Chondrocyte (in vitro differentiated cells): ENCODE results near the gene STPG1. TPM values are rescaled to one million over a fixed set of nuclear protein-coding genes. Genes with fewer than 3 reads are reported as not detected.

Experiments
- DNase-seq: peaks from one replicate; pipeline ENCODE4 v3.0.0; 2021; ENCODE audit warnings: mixed read lengths, low spot score
- H3K27ac Mint-ChIP-seq: one replicate; pipeline ENCODE4 v1.8.0; 2021; ENCODE audit warnings: mild to moderate bottlenecking, moderate library complexity, mixed read lengths; ENCODE audit not compliant: unreplicated experiment
- H3K27me3 Mint-ChIP-seq: 2 replicates; pipeline ENCODE4 v1.8.0; 2021; ENCODE audit warnings: low read depth, mixed read lengths
- H3K36me3 Mint-ChIP-seq: 2 replicates; pipeline ENCODE4 v1.8.0; 2021; ENCODE audit warnings: low read depth, mixed read lengths
- H3K4me1 Mint-ChIP-seq: 2 replicates; pipeline ENCODE4 v1.8.0; 2021; ENCODE audit warnings: low read depth, mild to moderate bottlenecking, mixed read lengths
- H3K4me3 Mint-ChIP-seq: one replicate; pipeline ENCODE4 v1.8.0; 2021; ENCODE audit warnings: mild to moderate bottlenecking, moderate library complexity, mixed read lengths; ENCODE audit not compliant: unreplicated experiment
- H3K9me3 Mint-ChIP-seq: 2 replicates; pipeline ENCODE4 v1.8.0; 2021; ENCODE audit warnings: low read depth, mixed read lengths
- total RNA-seq: library from RNA; stranded (reverse); gene quantifications from 3 replicates; pipeline ENCODE4 v1.2.1, GENCODE V29; 2021
- TF ChIP-seq, protein P1 (sequence below): fragments of 200-600 bp; sonication (generic); IDR thresholded peaks from 2 replicates; pipeline ENCODE4 v1.5.0; 2021; ENCODE audit warnings: antibody characterized with exemption, mild to moderate bottlenecking, moderate library complexity

STPG1 gene
- total RNA-seq, 1 donor from 2014 or later = 6.8 TPM

- H3K27me3 Mint-ChIP-seq = no peaks in the 10 kb centered on the region
- H3K4me3 Mint-ChIP-seq = no peak overlapping the region
- no peak overlapping the region for H3K27ac Mint-ChIP-seq
- no peaks in the 10 kb centered on the region for H3K9me3 Mint-ChIP-seq
- TF ChIP-seq, protein P1, sequence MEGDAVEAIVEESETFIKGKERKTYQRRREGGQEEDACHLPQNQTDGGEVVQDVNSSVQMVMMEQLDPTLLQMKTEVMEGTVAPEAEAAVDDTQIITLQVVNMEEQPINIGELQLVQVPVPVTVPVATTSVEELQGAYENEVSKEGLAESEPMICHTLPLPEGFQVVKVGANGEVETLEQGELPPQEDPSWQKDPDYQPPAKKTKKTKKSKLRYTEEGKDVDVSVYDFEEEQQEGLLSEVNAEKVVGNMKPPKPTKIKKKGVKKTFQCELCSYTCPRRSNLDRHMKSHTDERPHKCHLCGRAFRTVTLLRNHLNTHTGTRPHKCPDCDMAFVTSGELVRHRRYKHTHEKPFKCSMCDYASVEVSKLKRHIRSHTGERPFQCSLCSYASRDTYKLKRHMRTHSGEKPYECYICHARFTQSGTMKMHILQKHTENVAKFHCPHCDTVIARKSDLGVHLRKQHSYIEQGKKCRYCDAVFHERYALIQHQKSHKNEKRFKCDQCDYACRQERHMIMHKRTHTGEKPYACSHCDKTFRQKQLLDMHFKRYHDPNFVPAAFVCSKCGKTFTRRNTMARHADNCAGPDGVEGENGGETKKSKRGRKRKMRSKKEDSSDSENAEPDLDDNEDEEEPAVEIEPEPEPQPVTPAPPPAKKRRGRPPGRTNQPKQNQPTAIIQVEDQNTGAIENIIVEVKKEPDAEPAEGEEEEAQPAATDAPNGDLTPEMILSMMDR = no peak
- peaks cover 1% of the 10 kb centered on the region for H3K36me3 Mint-ChIP-seq
- no peak for DNase-seq
- H3K4me1 Mint-ChIP-seq = peaks cover 8% of the 10 kb centered on the region
These were observed 56.5 kb downstream of the STPG1 start for GRCh38 chr1:24357038-24357437.

- H3K4me1 Mint-ChIP-seq = peaks cover 12% of the 10 kb centered on the region
- no peaks in the 10 kb centered on the region for H3K27me3 Mint-ChIP-seq
- DNase-seq = no peak
- no peak overlapping the region for H3K27ac Mint-ChIP-seq
- H3K4me3 Mint-ChIP-seq = no peak overlapping the region
- peaks cover 1% of the 10 kb centered on the region for H3K36me3 Mint-ChIP-seq
- TF ChIP-seq, protein P1 = no peak
- H3K9me3 Mint-ChIP-seq = no peaks in the 10 kb centered on the region
These were observed 58.1 kb downstream of the STPG1 start for GRCh38 chr1:24355466-24355865.

GRCh38 chr1:24353292-24353891 is 60.2 kb downstream of the STPG1 start:
- DNase-seq = no peak
- Mint-ChIP-seq H3K4me3 (no peak overlapping the region), H3K9me3 (no peaks in the 10 kb centered on the region), H3K36me3 (peaks cover 1% of the 10 kb centered on the region), H3K27me3 (peaks cover 3% of the 10 kb centered on the region), H3K27ac (no peak overlapping the region), H3K4me1 (peaks cover 15% of the 10 kb centered on the region)
- TF ChIP-seq, protein P1 = no peak

GRCh38 chr1:24351918-24352627 is 61.5 kb downstream of the STPG1 start:
- peaks cover 15% of the 10 kb centered on the region for H3K4me1 Mint-ChIP-seq
- H3K9me3 Mint-ChIP-seq = no peaks in the 10 kb centered on the region
- no peak overlapping the region for H3K4me3 Mint-ChIP-seq
- H3K36me3 Mint-ChIP-seq = peaks cover 1% of the 10 kb centered on the region
- TF ChIP-seq, protein P1 = no peak
- no peak for DNase-seq
- H3K27me3 Mint-ChIP-seq = peaks cover 4% of the 10 kb centered on the region
- no peak overlapping the region for H3K27ac Mint-ChIP-seq

DNA sequence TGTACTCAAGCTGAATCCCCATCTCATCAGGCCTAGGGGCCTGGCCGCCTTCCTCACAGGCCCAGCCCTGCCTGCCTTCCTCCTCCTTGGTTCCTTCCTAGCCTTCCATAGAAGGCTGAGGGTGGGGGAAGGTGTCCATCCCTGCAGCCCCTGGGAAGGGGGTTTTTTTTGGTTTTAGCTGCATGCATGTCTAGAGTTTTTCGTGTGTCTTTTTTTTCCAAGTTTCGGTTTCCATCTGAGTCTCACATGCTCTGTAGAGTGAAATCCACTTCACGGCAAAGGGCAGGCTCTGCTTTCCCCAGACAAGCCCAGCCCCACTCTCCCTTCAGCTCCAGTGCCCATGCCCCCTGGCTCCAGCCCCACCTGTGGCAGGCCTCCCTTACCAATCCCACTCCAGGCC is 62.3 kb downstream of the STPG1 start:
- DNase-seq = no peak
- Mint-ChIP-seq H3K27ac (no peak overlapping the region), H3K36me3 (no peaks in the 10 kb centered on the region), H3K9me3 (no peaks in the 10 kb centered on the region), H3K27me3 (peaks cover 4% of the 10 kb centered on the region), H3K4me3 (no peak overlapping the region), H3K4me1 (peaks cover 15% of the 10 kb centered on the region)
- TF ChIP-seq, protein P1 = no peak
